Activated CD4-positive, alpha-beta T cell treated with anti-CD3 and anti-CD28 coated beads for 48 hours (primary cell): ENCODE results near the gene TTC39C.
A peak's percentile ranks its signal among the peaks of the same experiment; 100 is the strongest.

Experiments
- DNase-seq: peaks from one replicate; pipeline ENCODE4 v3.0.0-alpha.2; 2020

TTC39C gene

GRCh38 chr18:24014062-24014985 lies at the start of gene TTC39C:
TSS of gene TTC39C (plus strand) at chr18:24014754. CDS start at chr18:24014872, 118 bp downstream.
- DNase-seq, result peak; percentile 91

- no peak for DNase-seq
Measured at GRCh38 chr18:23966909-23967308, 47.6 kb upstream of the TTC39C start.

- peak; percentile 19 for DNase-seq
Measured at GRCh38 chr18:23967321-23968089, 47.0 kb upstream of the TTC39C start.

GRCh38 chr18:23968638-23969604 lies 45.6 kb upstream of the TTC39C start:
- DNase-seq, result no peak

- DNase-seq, result no peak
Measured at GRCh38 chr18:23969664-23970063, 44.9 kb upstream of the TTC39C start.

- peak; percentile 54 for DNase-seq
Measured at GRCh38 chr18:23970161-23971096, 44.1 kb upstream of the TTC39C start.

GRCh38 chr18:23971097-23971440 lies 43.5 kb upstream of the TTC39C start:
- DNase-seq, result no peak

GRCh38 chr18:23971666-23972230 lies 42.8 kb upstream of the TTC39C start:
- no peak for DNase-seq

GRCh38 chr18:23972453-23972852 lies 42.1 kb upstream of the TTC39C start:
- DNase-seq, result peak; percentile 46

- DNase-seq, result no peak
Measured at GRCh38 chr18:23977103-23977502, 37.5 kb upstream of the TTC39C start.

- DNase-seq, result no peak
Measured at GRCh38 chr18:23977719-23978483, 36.7 kb upstream of the TTC39C start.

- DNase-seq, result no peak
Measured at GRCh38 chr18:23981369-23981980, 33.1 kb upstream of the TTC39C start.

- no peak for DNase-seq
Measured at GRCh38 chr18:23982155-23983079, 32.1 kb upstream of the TTC39C start.

GRCh38 chr18:23983112-23983511 lies 31.4 kb upstream of the TTC39C start:
- no peak for DNase-seq

- DNase-seq, result no peak
Measured at GRCh38 chr18:23986600-23987359, 27.8 kb upstream of the TTC39C start.

- DNase-seq, result no peak
Measured at GRCh38 chr18:23990474-23991410, 23.8 kb upstream of the TTC39C start.
